Naive B cell (primary cell): Measurements from ENCODE around the gene PI4K2B. TPM values are rescaled to one million over a fixed set of nuclear protein-coding genes. Genes with fewer than 3 reads are reported as not detected.

ENCODE experiments used
- ATAC-seq, 2 donors: fragments of 150-1000 bp; cut with Tn5 transposase; 2 replicates each; pipeline ENCODE4 v1.10.0; 2021; ENCODE audit warnings: low read depth in 2 of 2, mild to moderate bottlenecking in 2 of 2, moderate library complexity in 2 of 2
- DNase-seq: peaks from one replicate; pipeline ENCODE4 v3.0.0; 2022
- H3K27ac Mint-ChIP-seq, 6 donors: one replicate each; pipeline ENCODE4 v1.8.0; 2020 to 2022; ENCODE audit warnings: mild to moderate bottlenecking in 6 of 6, mixed read lengths in 6 of 6, moderate library complexity in 5 of 6, inconsistent platforms in 2 of 6
- H3K27me3 Mint-ChIP-seq, 3 donors: one replicate each; pipeline ENCODE4 v1.8.0; 2021 to 2022; ENCODE audit warnings: mixed read lengths in 3 of 3, mild to moderate bottlenecking in 1 of 3
- H3K36me3 Mint-ChIP-seq, 2 donors: one replicate each; pipeline ENCODE4 v1.8.0; 2020 to 2022; ENCODE audit warnings: mixed read lengths in 2 of 2, inconsistent platforms in 1 of 2, mild to moderate bottlenecking in 1 of 2
- H3K4me1 Mint-ChIP-seq, 3 donors: one replicate each; pipeline ENCODE4 v1.8.0; 2020 to 2022; ENCODE audit warnings: mixed read lengths in 3 of 3, inconsistent platforms in 1 of 3, mild to moderate bottlenecking in 1 of 3, moderate library complexity in 1 of 3
- H3K4me3 Mint-ChIP-seq, 8 donors: one replicate each; pipeline ENCODE4 v1.8.0; 2020 to 2022; ENCODE audit warnings: mild to moderate bottlenecking in 8 of 8, mixed read lengths in 8 of 8, moderate library complexity in 8 of 8, inconsistent platforms in 2 of 8
- H3K9me3 Mint-ChIP-seq, 7 donors: one replicate each; pipeline ENCODE4 v1.8.0; 2020 to 2022; ENCODE audit warnings: mixed read lengths in 7 of 7, mild to moderate bottlenecking in 5 of 7, inconsistent platforms in 2 of 7, moderate library complexity in 1 of 7
- polyA plus RNA-seq, 6 donors: library from polyadenylated mRNA; unstranded; fragments of 300-500 nt; fragmentation: Illumina TruSeq; gene quantifications; one replicate each; pipeline ENCODE4 v1.2.3, GENCODE V29; 2021; ENCODE audit warnings: low read depth in 6 of 6

The PI4K2B gene
- polyA plus RNA-seq, 6 donors from 2014 or later, result 8.0 to 10.8 (median 9.2) TPM

DNA sequence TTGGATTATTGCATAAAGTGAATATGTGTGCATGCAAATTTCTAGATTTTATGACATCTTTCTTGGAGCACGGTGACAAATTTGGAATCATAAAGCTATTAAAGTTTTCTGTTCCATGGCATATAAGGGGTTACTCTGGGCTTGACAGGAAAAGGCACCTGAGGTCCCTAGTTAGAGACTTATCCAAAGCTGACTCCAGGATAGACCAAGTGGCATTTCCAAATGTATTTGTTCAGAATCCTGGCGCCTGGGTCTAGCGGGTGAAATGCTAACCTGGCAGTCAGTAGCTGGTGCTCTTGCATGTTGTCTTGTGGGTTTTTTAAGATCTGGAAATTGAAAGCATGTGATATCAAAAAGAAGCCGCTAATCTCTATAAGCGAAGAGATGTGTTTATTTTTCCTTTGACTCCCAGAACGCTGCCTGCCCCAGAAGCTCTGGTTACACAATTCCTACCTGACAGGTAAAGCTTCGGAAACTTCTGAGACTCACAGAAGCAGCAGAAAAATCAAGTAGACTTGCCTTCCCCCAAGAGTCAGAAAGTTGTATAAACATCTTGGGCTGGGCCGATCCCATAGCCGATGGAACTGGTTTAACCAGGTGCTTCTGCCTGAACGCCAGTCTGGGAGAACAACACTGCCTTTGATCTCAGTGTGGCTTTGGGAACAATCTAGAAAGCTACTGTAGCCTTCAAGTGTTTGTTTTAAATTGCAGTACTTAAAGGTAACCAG lies 65.8 kb downstream of the PI4K2B start:
- Mint-ChIP-seq H3K4me1 (no peaks in the 10 kb centered on the region), H3K27me3 (peaks cover 0 to 19% (median 7%) of the 10 kb centered on the region in 3 donors), H3K9me3 (no peaks in the 10 kb centered on the region), H3K36me3 (no peaks in the 10 kb centered on the region), H3K27ac (no peak overlapping the region), H3K4me3 (no peak overlapping the region)
- DNase-seq (no peak), ATAC-seq (no peak)

DNA sequence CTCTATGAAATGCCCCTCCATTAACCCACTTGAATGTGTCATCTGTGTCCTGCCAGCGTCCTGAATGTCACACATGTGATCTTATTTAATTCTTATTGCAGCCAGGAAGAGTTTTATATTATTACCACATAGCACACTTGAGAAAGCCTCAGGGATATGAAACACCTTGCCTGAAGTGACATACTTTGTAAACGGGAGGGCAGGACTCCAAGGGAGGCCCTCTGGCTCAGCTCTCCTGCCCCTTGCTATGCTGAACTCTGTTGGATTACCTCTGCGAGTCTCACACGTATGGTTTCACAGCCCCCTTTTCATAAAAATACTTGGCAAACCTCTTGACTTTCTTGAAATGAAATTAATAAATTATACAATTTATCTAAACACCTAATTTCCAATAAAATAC lies 67.6 kb downstream of the PI4K2B start:
- Mint-ChIP-seq H3K9me3 (no peaks in the 10 kb centered on the region), H3K27me3 (peaks cover 0 to 23% (median 9%) of the 10 kb centered on the region in 3 donors), H3K27ac (peak overlapping the region in 1 of 6 donors; percentile 27), H3K4me3 (no peak overlapping the region), H3K36me3 (no peaks in the 10 kb centered on the region), H3K4me1 (no peaks in the 10 kb centered on the region)
- DNase-seq (no peak), ATAC-seq (no peak)

DNA sequence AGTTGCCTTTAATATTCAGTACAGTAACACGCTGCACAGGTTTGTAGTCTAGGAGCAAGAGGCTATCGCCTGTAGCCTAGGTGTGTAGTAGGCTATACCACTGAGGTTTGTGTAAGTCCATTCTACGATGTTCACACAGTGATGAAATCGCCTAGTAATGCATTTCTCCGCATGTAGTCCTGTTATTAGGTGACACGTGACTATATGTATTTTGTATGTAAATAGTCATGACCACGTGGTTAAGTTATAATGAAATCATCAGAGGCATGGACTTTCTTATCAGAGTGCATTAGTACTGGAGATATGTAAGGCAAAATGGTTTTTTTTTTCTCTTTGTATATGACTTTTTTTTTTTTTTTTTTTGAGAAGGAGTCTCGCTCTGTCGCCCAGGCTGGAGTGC lies 68.8 kb downstream of the PI4K2B start:
- ATAC-seq (no peak), DNase-seq (no peak)
- Mint-ChIP-seq H3K27me3 (peaks cover 0 to 23% (median 9%) of the 10 kb centered on the region in 3 donors), H3K9me3 (no peaks in the 10 kb centered on the region), H3K27ac (no peak overlapping the region), H3K4me3 (no peak overlapping the region), H3K4me1 (no peaks in the 10 kb centered on the region), H3K36me3 (no peaks in the 10 kb centered on the region)

DNA sequence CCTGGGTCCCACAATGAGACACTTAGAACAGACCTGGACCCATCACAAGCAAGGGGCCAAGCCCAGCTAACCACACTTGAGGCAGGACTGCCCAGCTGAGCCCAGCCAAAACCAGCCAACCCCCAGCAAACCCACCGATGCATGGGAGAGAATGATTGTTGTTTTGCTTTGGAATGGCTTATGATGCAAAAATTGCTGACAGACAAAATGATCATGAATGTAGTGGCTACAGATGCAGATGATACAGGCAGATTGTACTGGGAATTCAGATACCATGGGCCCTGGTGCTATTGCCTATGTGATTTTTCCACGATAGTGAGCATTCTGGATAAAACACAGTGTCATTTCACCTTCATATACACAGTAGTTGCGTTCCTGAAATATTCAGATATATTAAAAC lies 69.7 kb downstream of the PI4K2B start:
- DNase-seq (no peak), ATAC-seq (no peak)
- Mint-ChIP-seq H3K27ac (no peak overlapping the region), H3K9me3 (peaks cover 0 to 3% (median 0%) of the 10 kb centered on the region in 7 donors), H3K4me3 (no peak overlapping the region), H3K27me3 (peaks cover 0 to 23% (median 9%) of the 10 kb centered on the region in 3 donors), H3K36me3 (no peaks in the 10 kb centered on the region), H3K4me1 (peaks cover 4 to 9% (median 9%) of the 10 kb centered on the region in 3 donors)

DNA sequence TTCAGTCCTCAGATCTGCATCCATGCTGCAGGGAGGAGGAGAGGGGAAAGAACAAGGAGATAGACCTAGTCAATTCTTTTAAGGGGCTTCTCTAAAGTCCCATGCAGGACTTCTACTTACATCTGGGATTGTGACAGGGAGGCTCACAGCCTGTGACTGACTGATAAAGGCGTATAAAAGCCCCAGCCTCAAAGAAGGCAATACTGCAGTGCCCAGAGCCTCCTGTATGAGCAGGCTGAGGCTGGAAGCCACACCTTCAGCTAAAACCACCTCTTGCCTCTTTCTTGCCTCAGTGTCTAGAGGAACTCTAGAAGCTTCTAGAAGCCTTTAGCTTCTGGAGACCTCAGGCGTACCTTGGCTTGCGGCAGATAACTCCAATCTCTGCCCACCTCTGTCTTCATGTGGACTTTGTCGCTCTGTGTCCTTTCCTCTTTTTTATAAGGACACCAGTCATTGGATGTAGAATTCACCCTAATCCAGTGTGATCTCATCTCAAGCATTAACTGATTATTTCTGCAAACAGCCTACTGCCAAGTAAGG lies 72.8 kb downstream of the PI4K2B start:
- H3K9me3 Mint-ChIP-seq, result peaks cover 0 to 4% (median 0%) of the 10 kb centered on the region in 7 donors

DNA sequence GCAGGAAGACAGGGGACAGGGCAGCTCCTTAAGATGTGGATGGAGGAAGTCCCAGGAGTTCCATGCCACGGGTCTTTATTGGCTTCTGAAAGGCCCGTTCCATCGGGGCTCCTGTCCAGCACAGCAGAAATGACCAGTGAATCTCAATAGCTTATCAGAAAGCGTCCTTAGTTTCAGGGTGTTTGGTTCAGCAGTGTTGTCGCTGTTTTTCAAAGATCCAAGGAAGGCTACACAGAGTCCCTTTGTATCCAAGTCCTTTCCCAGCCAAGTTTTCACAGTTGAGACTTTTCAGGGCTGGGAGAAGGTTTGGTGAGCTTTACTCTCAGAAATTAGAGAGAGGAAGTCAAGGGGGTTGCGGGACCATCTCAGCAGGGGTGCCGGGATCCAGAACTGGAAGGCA lies 73.8 kb downstream of the PI4K2B start:
- Mint-ChIP-seq H3K27ac (peak overlapping the region in 1 of 6 donors; percentile 72), H3K4me1 (peaks cover 19 to 38% (median 37%) of the 10 kb centered on the region in 3 donors), H3K36me3 (no peaks in the 10 kb centered on the region), H3K4me3 (peak overlapping the region in 1 of 8 donors; percentile 10), H3K27me3 (peaks cover 0 to 14% (median 5%) of the 10 kb centered on the region in 3 donors), H3K9me3 (peaks cover 0 to 4% (median 0%) of the 10 kb centered on the region in 7 donors)
- ATAC-seq, result no peak
- DNase-seq, result no peak

More for the DNA sequence above, 72.8 kb downstream of the PI4K2B start:
- Mint-ChIP-seq H3K27me3 (peaks cover 0 to 14% (median 5%) of the 10 kb centered on the region in 3 donors), H3K4me1 (peaks cover 18 to 31% (median 31%) of the 10 kb centered on the region in 3 donors), H3K36me3 (no peaks in the 10 kb centered on the region), H3K4me3 (no peak overlapping the region), H3K27ac (peak overlapping the region in 1 of 6 donors; percentile 49)
- DNase-seq (no peak), ATAC-seq (no peak)

DNA sequence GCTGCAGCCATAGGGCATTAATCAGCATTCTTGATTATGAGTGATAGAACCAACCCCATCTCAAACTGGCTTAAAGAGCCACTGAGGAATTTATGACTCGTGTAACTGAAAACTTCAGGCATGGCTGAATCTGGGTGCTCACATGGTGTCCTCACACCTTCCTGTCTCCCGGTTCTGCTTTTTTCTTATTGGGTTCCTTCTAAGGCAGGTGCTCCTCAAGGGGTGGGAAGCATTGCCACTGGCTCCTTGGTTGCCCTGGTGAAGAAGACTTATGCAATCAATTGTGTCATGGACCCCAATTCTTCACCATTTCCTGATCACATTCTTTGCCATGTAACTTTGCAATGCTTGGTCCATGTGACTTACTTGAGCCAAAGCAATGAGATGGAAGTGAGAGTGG lies 74.5 kb downstream of the PI4K2B start:
- no peaks in the 10 kb centered on the region for H3K36me3 Mint-ChIP-seq
- DNase-seq (no peak), ATAC-seq (peak in 1 of 2 donors; percentile 18)
- H3K4me3 Mint-ChIP-seq, result peak overlapping the region in 5 of 8 donors; percentile 10 to 42 (median 35)
- peaks cover 0 to 4% (median 0%) of the 10 kb centered on the region in 7 donors for H3K9me3 Mint-ChIP-seq
- peak overlapping the region in 3 of 6 donors; percentile 10 to 93 (median 92) for H3K27ac Mint-ChIP-seq
- peaks cover 22 to 44% (median 43%) of the 10 kb centered on the region in 3 donors for H3K4me1 Mint-ChIP-seq
- peaks cover 0 to 11% (median 5%) of the 10 kb centered on the region in 3 donors for H3K27me3 Mint-ChIP-seq

DNA sequence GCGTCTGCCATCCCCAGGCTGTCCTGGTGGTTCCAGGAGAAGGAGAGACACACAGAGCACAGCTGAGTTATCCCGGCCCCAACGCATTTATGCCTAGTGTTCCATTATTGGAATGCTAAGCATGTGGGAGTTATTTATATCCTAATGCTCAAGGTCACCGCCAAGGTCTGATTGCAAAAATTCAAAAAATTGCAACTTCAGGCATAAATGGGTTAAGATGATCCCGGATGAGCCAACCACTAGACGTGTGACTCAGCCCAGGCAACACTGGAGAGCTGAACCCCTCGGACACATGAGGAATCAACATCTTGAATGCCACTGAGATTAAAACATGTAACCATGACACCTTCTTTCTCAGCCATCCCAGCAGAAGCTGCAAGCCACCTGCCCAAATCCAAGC lies 74.9 kb downstream of the PI4K2B start:
- DNase-seq (no peak), ATAC-seq (no peak)
- H3K36me3 Mint-ChIP-seq, result no peaks in the 10 kb centered on the region
- peaks cover 0 to 4% (median 0%) of the 10 kb centered on the region in 7 donors for H3K9me3 Mint-ChIP-seq
- peak overlapping the region in 6 of 8 donors; percentile 16 to 65 (median 38) for H3K4me3 Mint-ChIP-seq
- H3K27me3 Mint-ChIP-seq, result peaks cover 0 to 8% (median 5%) of the 10 kb centered on the region in 3 donors
- H3K27ac Mint-ChIP-seq, result peak overlapping the region in 3 of 6 donors; percentile 22 to 92 (median 66)
- H3K4me1 Mint-ChIP-seq, result peaks cover 22 to 48% (median 47%) of the 10 kb centered on the region in 3 donors

DNA sequence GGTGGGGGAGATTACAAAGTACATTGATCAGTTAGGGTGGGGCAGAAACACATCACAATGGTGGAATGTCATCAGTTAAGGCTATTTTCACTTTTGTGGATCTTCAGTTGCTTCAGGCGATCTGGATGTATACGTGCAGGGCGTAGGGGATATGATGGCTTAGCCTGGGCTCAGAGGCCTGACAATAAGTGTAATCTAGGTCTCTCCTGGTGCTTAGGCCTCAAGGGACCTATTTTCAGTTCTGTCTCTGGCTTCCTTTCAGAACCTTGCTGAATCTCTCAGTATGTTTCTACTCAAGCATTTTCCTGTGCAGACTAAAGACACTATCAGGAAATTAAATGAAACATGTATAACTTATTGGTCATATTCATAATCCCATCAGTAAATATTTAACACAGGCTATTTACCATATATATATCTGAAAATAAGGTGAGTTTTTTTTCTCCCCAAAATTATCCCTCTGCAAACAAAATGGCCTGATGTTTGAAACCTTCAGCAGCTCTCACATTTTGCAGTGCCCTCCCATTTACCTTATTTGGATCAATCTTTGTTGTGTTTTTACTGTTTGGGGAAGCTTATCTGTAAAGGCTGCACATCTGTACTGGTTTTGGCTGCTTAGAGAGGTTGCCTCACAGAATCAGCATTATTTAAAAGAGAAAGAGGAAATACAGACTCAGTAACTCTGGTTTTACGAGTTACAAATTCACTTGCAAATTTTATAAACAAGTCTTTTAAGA lies 76.4 kb downstream of the PI4K2B start:
- peaks cover 0 to 4% (median 0%) of the 10 kb centered on the region in 7 donors for H3K9me3 Mint-ChIP-seq
- ATAC-seq, result no peak
- peaks cover 22 to 55% (median 47%) of the 10 kb centered on the region in 3 donors for H3K4me1 Mint-ChIP-seq
- peak overlapping the region; percentile 13 to 76 (median 64) for H3K4me3 Mint-ChIP-seq
- H3K27me3 Mint-ChIP-seq, result no peaks in the 10 kb centered on the region
- H3K36me3 Mint-ChIP-seq, result no peaks in the 10 kb centered on the region
- no peak for DNase-seq
- peak overlapping the region; percentile 77 to 93 (median 88) for H3K27ac Mint-ChIP-seq

DNA sequence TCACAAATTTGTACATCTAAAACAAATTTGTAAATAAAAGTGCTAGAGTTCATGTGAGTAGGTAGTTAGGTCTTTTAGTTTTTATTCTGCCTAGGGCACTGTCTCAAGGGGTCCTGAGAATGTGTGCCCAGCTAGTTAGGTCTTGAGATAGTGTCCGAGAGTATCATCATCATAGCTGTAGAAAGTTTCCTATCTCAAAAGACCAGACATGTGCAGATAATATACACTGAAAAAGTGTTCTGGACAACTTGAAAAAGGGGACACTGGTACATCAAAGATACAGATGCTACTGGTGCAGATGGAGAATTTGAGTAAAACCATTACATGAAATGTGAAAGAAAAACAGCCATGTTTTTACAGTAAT lies 77.0 kb downstream of the PI4K2B start:
- Mint-ChIP-seq H3K4me1 (peaks cover 22 to 55% (median 47%) of the 10 kb centered on the region in 3 donors), H3K9me3 (peaks cover 0 to 4% (median 0%) of the 10 kb centered on the region in 7 donors), H3K36me3 (no peaks in the 10 kb centered on the region), H3K27ac (peak overlapping the region; percentile 42 to 90 (median 83)), H3K27me3 (no peaks in the 10 kb centered on the region), H3K4me3 (peak overlapping the region; percentile 13 to 76 (median 64))
- DNase-seq (no peak), ATAC-seq (no peak)

DNA sequence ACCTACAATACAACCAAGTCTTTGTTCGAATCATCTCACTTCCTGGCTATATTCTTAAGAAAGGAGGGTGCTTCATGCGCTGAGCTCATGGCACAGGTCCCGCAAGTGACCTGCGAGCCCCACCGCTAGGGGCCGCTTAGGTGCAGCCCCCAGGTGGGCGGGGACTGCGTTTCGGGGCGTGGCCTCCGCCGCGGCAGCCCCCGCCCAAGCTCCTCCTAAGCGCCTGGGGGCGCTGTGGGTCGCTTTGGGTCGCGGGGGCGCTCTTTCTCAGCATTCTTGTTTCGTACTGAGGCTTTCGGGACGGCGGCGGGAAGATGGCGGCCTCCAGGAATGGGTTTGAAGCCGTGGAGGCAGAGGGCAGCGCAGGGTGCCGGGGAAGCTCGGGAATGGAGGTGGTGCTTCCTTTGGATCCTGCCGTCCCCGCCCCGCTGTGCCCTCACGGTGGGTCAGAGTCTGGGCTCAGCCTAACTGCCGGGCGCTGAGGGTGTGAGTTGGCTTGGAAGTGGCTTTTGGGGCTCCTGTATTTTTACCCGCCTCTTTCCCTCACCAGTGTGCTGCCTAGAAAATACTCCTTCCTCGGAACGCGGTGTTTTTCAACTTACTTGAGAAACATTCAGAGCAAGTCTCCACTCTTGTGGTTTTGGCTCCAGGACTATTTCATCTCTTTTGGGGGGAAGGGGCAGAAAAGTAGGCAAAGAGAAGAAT lies 78.8 kb downstream of the PI4K2B start, which contains the start of gene ZCCHC4:
ZCCHC4 (plus strand) TSS at position 279 of the 705 bp plus-strand sequence; CDS start at position 315, 36 bp downstream.
- H3K9me3 Mint-ChIP-seq, result peaks cover 0 to 4% (median 0%) of the 10 kb centered on the region in 7 donors
- peaks cover 0 to 14% of the 10 kb centered on the region in 2 donors for H3K36me3 Mint-ChIP-seq
- H3K4me1 Mint-ChIP-seq, result peaks cover 22 to 58% (median 47%) of the 10 kb centered on the region in 3 donors
- H3K4me3 Mint-ChIP-seq, result peak within 1 kb of the TSS; percentile 91 to 100 (median 99)
- DNase-seq (peak; percentile 91), ATAC-seq (peak; percentile 87 to 90)
- H3K27ac Mint-ChIP-seq, result peak within 1 kb of the TSS; percentile 75 to 99 (median 96)
- H3K27me3 Mint-ChIP-seq, result no peaks in the 10 kb centered on the region

DNA sequence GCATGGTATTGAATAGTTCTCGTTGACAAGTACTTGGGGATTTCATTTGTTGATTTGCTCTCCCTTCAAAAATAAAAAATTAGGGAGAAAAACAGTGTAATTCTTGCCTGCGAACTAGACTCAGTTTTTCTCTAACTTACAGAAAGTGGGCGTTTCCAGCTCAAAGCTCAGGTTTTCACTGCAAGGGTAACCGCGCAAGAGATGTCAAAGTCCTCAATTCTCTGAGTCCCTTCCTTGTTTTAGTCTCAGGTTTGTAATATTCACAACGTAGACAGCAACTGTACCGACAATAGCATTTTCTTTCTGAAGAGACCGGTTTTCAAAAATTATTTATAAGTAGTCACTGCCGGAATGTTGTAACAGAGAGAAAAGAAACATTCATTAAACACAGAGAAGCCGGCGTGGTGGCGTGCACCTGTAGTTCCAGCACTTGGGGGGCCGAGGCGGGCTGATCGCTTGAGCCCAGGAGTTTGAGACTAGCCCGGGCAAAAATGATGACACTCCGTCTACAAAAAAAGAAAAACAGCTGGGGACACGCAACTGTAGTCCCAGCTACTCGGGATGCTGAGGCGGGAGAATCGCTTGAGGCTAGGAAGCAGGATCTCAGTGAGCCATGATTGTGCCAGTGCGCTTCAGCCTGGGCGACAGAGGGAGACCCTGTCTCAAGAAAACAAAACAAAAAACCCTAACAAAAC lies 79.5 kb downstream of the PI4K2B start:
- no peak for DNase-seq
- no peak for ATAC-seq
- peaks cover 0 to 3% (median 0%) of the 10 kb centered on the region in 7 donors for H3K9me3 Mint-ChIP-seq
- peak overlapping the region; percentile 91 to 100 (median 99) for H3K4me3 Mint-ChIP-seq
- peaks cover 0 to 18% of the 10 kb centered on the region in 2 donors for H3K36me3 Mint-ChIP-seq
- H3K27ac Mint-ChIP-seq, result peak overlapping the region in 5 of 6 donors; percentile 44 to 99 (median 92)
- H3K4me1 Mint-ChIP-seq, result peaks cover 20 to 51% (median 40%) of the 10 kb centered on the region in 3 donors
- no peaks in the 10 kb centered on the region for H3K27me3 Mint-ChIP-seq
